Measurements from ENCODE around the gene CNTN4.

CNTN4 gene

GRCh38 chr3:2656806-2657777 is 558.4 kb downstream of the CNTN4 start:
- intact Hi-C loops (cut with DNase I) = no loop called here
- no peak for DNase-seq

- intact Hi-C loops (cut with DNase I) = no loop called here
- peak in 3 of 10 donors; percentile 48 to 83 (median 76) for DNase-seq
Measured at GRCh38 chr3:2657971-2658370, 559.3 kb downstream of the CNTN4 start.

GRCh38 chr3:2659896-2660295 is 561.2 kb downstream of the CNTN4 start:
- intact Hi-C loops (cut with DNase I) = no loop called here
- no peak for DNase-seq

- DNase-seq = no peak
- intact Hi-C loops (cut with DNase I) = no loop called here
Measured at GRCh38 chr3:2661078-2661477, 562.4 kb downstream of the CNTN4 start.

- no peak for DNase-seq
- intact Hi-C loops (cut with DNase I) = no loop called here
Measured at GRCh38 chr3:2677501-2677900, 578.8 kb downstream of the CNTN4 start.

- intact Hi-C loops (cut with DNase I) = no loop called here
- DNase-seq = no peak
Measured at GRCh38 chr3:2680236-2680635, 581.6 kb downstream of the CNTN4 start.

- DNase-seq = no peak
- intact Hi-C loops (cut with DNase I) = no loop called here
Measured at GRCh38 chr3:2684046-2684445, 585.4 kb downstream of the CNTN4 start.

GRCh38 chr3:2686816-2687502 is 588.3 kb downstream of the CNTN4 start:
- DNase-seq = no peak
- intact Hi-C loops (cut with DNase I) = no loop called here

- DNase-seq = peak in 4 of 10 donors; percentile 8 to 85 (median 16)
- intact Hi-C loops (cut with DNase I) = no loop called here
Measured at GRCh38 chr3:2697589-2697988, 598.9 kb downstream of the CNTN4 start.

GRCh38 chr3:2701471-2701870 is 602.8 kb downstream of the CNTN4 start:
- no peak for DNase-seq
- intact Hi-C loops (cut with DNase I) = no loop called here

GRCh38 chr3:2706144-2706835 is 607.6 kb downstream of the CNTN4 start:
- intact Hi-C loops (cut with DNase I) = no loop called here
- no peak for DNase-seq

- intact Hi-C loops (cut with DNase I) = no loop called here
- no peak for DNase-seq
Measured at GRCh38 chr3:2706836-2707210, 608.2 kb downstream of the CNTN4 start.

GRCh38 chr3:2711081-2711480 is 612.4 kb downstream of the CNTN4 start:
- intact Hi-C loops (cut with DNase I) = no loop called here
- DNase-seq = no peak

GRCh38 chr3:2713923-2714322 is 615.3 kb downstream of the CNTN4 start:
- intact Hi-C loops (cut with DNase I) = no loop called here
- no peak for DNase-seq

- DNase-seq = no peak
- intact Hi-C loops (cut with DNase I) = no loop called here
Measured at GRCh38 chr3:2714834-2715233, 616.2 kb downstream of the CNTN4 start.

- intact Hi-C loops (cut with DNase I) = no loop called here
- DNase-seq = no peak
Measured at GRCh38 chr3:2727101-2727500, 628.4 kb downstream of the CNTN4 start.

GRCh38 chr3:2727610-2728318 is 629.1 kb downstream of the CNTN4 start:
- intact Hi-C loops (cut with DNase I) = no loop called here
- DNase-seq = no peak

GRCh38 chr3:2731843-2732242 is 633.2 kb downstream of the CNTN4 start:
- intact Hi-C loops (cut with DNase I) = no loop called here
- no peak for DNase-seq

GRCh38 chr3:2735392-2735894 is 636.8 kb downstream of the CNTN4 start:
- intact Hi-C loops (cut with DNase I) = no loop called here
- no peak for DNase-seq

GRCh38 chr3:2741516-2741915 is 642.9 kb downstream of the CNTN4 start:
- intact Hi-C loops (cut with DNase I) = no loop called here

More at GRCh38 chr3:2741516-2741915, 642.9 kb downstream of the CNTN4 start:
- no peak for DNase-seq

Data from posterior cingulate gyrus (tissue), 11 donors.